C4-2B (cell line): ENCODE results near the gene GPBP1.

Experiments used
- ZFX ChIP-seq: fragments of 450-650 bp; IDR thresholded peaks from 2 replicates; pipeline ENCODE4 v1.6.1; 2017
- TF ChIP-seq, protein P1 (sequence below): fragments of 450-650 bp; conservative IDR thresholded peaks from 2 replicates; pipeline ENCODE4 v1.5.1; 2017; ENCODE audit warnings: mild to moderate bottlenecking

DNA sequence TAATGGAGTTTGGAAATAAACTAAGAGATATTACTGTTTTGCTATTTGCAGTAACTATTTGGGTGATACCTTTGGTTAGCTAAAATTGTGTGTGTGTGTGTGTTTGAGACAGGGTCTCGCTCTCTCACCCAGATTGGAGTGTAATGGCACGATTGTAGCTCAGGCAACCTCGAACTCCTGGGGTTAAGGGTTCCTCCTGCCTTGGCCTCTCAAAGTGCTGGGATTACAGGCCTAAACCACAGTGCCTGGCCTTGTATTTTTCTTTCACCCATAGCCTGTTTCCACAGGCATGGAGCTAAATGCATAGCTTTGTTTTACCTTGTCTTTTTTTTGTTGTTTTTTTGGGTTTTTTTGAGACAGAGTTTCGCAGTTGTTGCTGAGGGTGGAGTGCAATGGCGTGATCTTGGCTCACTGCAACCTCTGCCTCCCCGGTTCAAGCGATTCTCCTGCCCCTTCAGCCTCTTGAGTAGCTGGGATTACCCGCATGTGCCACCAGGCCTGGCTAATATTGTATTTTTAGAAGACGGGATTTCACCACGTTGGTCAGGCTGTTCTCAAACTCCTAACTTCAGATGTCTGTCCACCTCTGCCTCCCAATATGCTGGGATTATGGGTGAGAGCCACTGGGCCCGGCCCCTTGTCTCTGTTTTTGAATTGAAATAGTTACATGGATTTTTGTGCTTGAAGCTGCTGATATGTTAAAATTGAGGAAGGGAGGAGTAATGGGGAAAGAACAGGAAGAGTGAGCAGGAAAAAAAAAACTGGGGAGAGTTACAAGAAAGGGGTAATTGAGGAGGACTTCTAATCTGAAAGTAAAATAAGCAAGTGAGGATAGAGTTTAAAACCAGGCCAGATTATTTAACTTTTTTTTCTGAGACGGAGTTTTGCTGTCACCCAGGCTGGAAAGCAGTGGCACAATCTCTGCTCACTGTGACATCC, 5.7 kb downstream of the GPBP1 start:
- TF ChIP-seq, protein P1, sequence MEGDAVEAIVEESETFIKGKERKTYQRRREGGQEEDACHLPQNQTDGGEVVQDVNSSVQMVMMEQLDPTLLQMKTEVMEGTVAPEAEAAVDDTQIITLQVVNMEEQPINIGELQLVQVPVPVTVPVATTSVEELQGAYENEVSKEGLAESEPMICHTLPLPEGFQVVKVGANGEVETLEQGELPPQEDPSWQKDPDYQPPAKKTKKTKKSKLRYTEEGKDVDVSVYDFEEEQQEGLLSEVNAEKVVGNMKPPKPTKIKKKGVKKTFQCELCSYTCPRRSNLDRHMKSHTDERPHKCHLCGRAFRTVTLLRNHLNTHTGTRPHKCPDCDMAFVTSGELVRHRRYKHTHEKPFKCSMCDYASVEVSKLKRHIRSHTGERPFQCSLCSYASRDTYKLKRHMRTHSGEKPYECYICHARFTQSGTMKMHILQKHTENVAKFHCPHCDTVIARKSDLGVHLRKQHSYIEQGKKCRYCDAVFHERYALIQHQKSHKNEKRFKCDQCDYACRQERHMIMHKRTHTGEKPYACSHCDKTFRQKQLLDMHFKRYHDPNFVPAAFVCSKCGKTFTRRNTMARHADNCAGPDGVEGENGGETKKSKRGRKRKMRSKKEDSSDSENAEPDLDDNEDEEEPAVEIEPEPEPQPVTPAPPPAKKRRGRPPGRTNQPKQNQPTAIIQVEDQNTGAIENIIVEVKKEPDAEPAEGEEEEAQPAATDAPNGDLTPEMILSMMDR: no peak
- TF ChIP-seq ZFX: no peak
